ENCODE measurements around the gene NAALADL2. TPM values are rescaled to one million over a fixed set of nuclear protein-coding genes. Genes with fewer than 3 reads are reported as not detected.

The NAALADL2 gene
- total and polyA plus RNA-seq, 2 of the 8 experiments (the other 6 are each of a cell fraction or from before 2014, with no cell fraction given) = 0.12 to 0.22 TPM

GRCh38 chr3:174873832-174874657, 14.9 kb downstream of the NAALADL2 start:
- no peaks in the 10 kb centered on the region for H3K36me3 ChIP-seq (ENCODE audit: control insufficient read depth in 2 of 4, insufficient read depth in 4 of 4, low read length in 3 of 4)
- H3K9me3 ChIP-seq (ENCODE audit: insufficient read depth in 2 of 2, low read depth in 1 of 2, low read length in 1 of 2) = no peaks in the 10 kb centered on the region
- H3K79me1 ChIP-seq (ENCODE audit: low read depth, low read length) = no peaks in the 10 kb centered on the region
- no peak overlapping the region for H2BK12ac ChIP-seq (ENCODE audit: low read depth, low read length)
- no peak overlapping the region for H3K4me2 ChIP-seq (ENCODE audit: insufficient read depth in 1 of 2, low read depth in 2 of 2, low read length in 2 of 2)
- no peak overlapping the region for H4K5ac ChIP-seq (ENCODE audit: insufficient read length, low read depth, low read length)
- no peak overlapping the region for H3K56ac ChIP-seq (replicated peaks; ENCODE audit: insufficient read length, low read depth, low read length)
- no peak for DNase-seq (ENCODE audit: low read depth in 1 of 2, low spot score in 2 of 2)
- H2BK15ac ChIP-seq (ENCODE audit: low read length) = no peak overlapping the region
- H2BK120ac ChIP-seq (replicated peaks; ENCODE audit: low read depth, low read length) = no peak overlapping the region
- H2AK5ac ChIP-seq (ENCODE audit: low read depth, low read length) = no peak overlapping the region
- H2AFZ ChIP-seq (ENCODE audit: low read length) = no peak overlapping the region
- H3K79me2 ChIP-seq (ENCODE audit: control insufficient read depth in 1 of 2, insufficient read depth in 2 of 2, low read length in 2 of 2) = no peaks in the 10 kb centered on the region
- H4K20me1 ChIP-seq (replicated peaks in 1 of 2; ENCODE audit: control insufficient read depth in 1 of 2, insufficient read depth in 2 of 2, low read length in 2 of 2) = no peaks in the 10 kb centered on the region
- WGBS, 2 experiments (ENCODE audit: extremely low coverage in 1 of 2, insufficient coverage in 1 of 2, insufficient read length in 1 of 2, insufficient replicate concordance in 2 of 2, low coverage in 1 of 2, low lambda C conversion rate in 2 of 2, missing lambda C conversion rate in 1 of 2) = 96% methylated on average over 3 of the region's 3 CpGs; no CpG with 5 or more reads in 1 of the 2 experiments
- no peak overlapping the region for H3K14ac ChIP-seq (ENCODE audit: insufficient read length)
- no peak overlapping the region for H3K4me3 ChIP-seq (ENCODE audit: extremely low read depth in 1 of 4, insufficient read depth in 2 of 4, low read depth in 3 of 4, low read length in 4 of 4)
- H4K8ac ChIP-seq (ENCODE audit: extremely low read depth, insufficient read depth, low read length) = no peak overlapping the region
- H3K18ac ChIP-seq (ENCODE audit: extremely low read depth, low read length) = no peak overlapping the region
- no peaks in the 10 kb centered on the region for H3K23me2 ChIP-seq (ENCODE audit: low read depth, low read length)
- H3K27ac ChIP-seq (ENCODE audit: low read depth, low read length) = no peak overlapping the region
- no peaks in the 10 kb centered on the region for H3K4me1 ChIP-seq (replicated peaks in 1 of 4; ENCODE audit: control insufficient read depth in 3 of 4, insufficient read depth in 4 of 4, low read length in 3 of 4)
- H3K27me3 ChIP-seq (replicated peaks in 1 of 4; ENCODE audit: control insufficient read depth in 3 of 4, extremely low read depth in 1 of 4, insufficient read depth in 3 of 4, low read length in 3 of 4) = no peaks in the 10 kb centered on the region
- FAIRE-seq = no peak
- TF ChIP-seq SIX5 (IDR thresholded peaks at IDR 0.05; ENCODE audit: low read depth, low read length) (no peak), SP4 (IDR thresholded peaks at IDR 0.05; ENCODE audit: low read length) (no peak), EP300 (IDR thresholded peaks at IDR 0.05; ENCODE audit: borderline replicate concordance in 1 of 2, low read depth in 2 of 2, low read length in 2 of 2) (no peak), SP2 (IDR thresholded peaks at IDR 0.05; ENCODE audit: low read length) (no peak), BACH1 (IDR thresholded peaks at IDR 0.05; ENCODE audit: low read length) (no peak), CEBPB (IDR thresholded peaks at IDR 0.05; ENCODE audit: low read depth, low read length) (no peak), SUZ12 (IDR thresholded peaks at IDR 0.05; ENCODE audit: low read length) (no peak), RBBP5 (IDR thresholded peaks at IDR 0.05; ENCODE audit: borderline replicate concordance, low read depth, low read length) (no peak), RAD21 (IDR thresholded peaks at IDR 0.05 in 1 of 2, conservative IDR thresholded peaks at IDR 0.05 in 1 of 2; ENCODE audit: low read depth in 2 of 2, low read length in 2 of 2) (no peak), JUN (IDR thresholded peaks at IDR 0.05; ENCODE audit: low read depth, low read length) (no peak), CBX5 (IDR thresholded peaks at IDR 0.05; ENCODE audit: low read depth, low read length) (no peak)
- CTCF ChIA-PET (ENCODE audit: partially characterized antibody) = no interaction called here
- H3K23ac ChIP-seq (ENCODE audit: insufficient read length) = no peak overlapping the region
- POLR2A ChIA-PET (ENCODE audit: partially characterized antibody) = no interaction called here
- no peak overlapping the region for H2BK20ac ChIP-seq (ENCODE audit: low read length)
- H2BK5ac ChIP-seq (ENCODE audit: low read depth, low read length) = no peak overlapping the region
- no peak overlapping the region for H3K4ac ChIP-seq (replicated peaks; ENCODE audit: insufficient read length, low read depth, low read length)
- no peak overlapping the region for H3K9ac ChIP-seq (replicated peaks in 1 of 4; ENCODE audit: extremely low read depth in 1 of 4, low read depth in 3 of 4, low read length in 3 of 4)
- no peak overlapping the region for H4K91ac ChIP-seq (replicated peaks; ENCODE audit: insufficient read length, low read length)
